ENCODE results near the gene MOSPD3.
A peak's percentile ranks its signal among the peaks of the same experiment; 100 is the strongest.

MOSPD3 gene

DNA sequence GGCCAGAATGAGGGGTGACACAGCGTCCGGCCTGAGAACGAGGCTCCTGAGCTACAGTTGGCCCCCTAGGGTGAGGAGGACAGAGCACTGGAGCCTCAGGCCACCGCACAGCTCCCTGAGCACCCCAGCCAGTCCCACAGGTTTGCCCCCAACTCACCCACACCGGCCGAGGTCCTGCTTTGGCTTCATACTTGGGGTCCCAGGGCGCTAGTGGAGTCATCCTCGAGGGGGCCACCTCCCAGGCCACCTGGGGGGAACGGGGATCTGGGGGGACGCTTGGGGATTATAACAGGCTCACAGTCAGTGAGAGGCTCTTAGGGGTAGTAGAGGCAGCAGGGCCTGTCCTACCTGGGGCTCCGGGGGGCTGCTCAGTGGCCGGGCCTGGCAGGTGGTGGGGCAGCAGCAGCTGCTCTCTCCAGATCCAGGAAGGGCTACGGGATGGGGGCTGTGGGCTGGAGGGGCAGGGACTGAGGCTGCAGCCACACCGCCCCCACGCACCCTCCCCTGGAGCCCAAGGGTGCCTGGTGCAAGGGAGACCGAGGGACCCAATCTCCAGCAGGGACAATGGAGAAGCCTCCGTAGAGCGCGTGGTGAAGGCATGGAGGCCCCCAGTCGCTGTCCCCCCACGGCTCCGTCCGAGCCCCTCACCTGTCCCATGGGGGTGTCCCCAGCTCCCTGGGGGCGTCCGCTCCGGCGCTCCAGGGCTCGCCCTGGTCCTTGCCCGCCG is 39.2 kb upstream of the MOSPD3 start:
- Histone ChIP-seq H3K18ac (ENCODE audit: low read length) (peak overlapping the region; percentile 38), H3K4me1 (ENCODE audit: control insufficient read depth in 2 of 2, insufficient read depth in 1 of 2, low read depth in 1 of 2, low read length in 2 of 2) (peaks cover 29 to 38% of the 10 kb centered on the region in 2 donors), H4K91ac (ENCODE audit: low read depth, low read length, poor library complexity) (no peak overlapping the region), H3K4ac (ENCODE audit: low read length) (no peak overlapping the region), H3K27me3 (ENCODE audit: control insufficient read depth in 3 of 3, insufficient read depth in 3 of 3, low read depth in 1 of 3, low read length in 3 of 3) (peaks cover 0 to 13% (median 0%) of the 10 kb centered on the region in 3 experiments), H3K27ac (replicated peaks; ENCODE audit: low read length) (no peak overlapping the region), H2AFZ (ENCODE audit: low read length) (no peak overlapping the region), H3K9me3 (replicated peaks in 1 of 2; ENCODE audit: control insufficient read depth in 2 of 2, insufficient read depth in 1 of 2, low read depth in 1 of 2, low read length in 2 of 2) (peaks cover 0 to 2% of the 10 kb centered on the region in 2 donors), H2BK120ac (ENCODE audit: low read depth, low read length) (no peak overlapping the region), H3K4me2 (ENCODE audit: insufficient read depth, low read length, poor library complexity, severe bottlenecking) (no peak overlapping the region), H3K79me1 (ENCODE audit: low read depth, low read length) (peaks cover 5% of the 10 kb centered on the region), H2BK5ac (ENCODE audit: low read length) (no peak overlapping the region), H4K8ac (ENCODE audit: low read depth, low read length) (no peak overlapping the region), H2BK15ac (ENCODE audit: low read length) (no peak overlapping the region), H2AK5ac (ENCODE audit: low read depth, low read length) (peak overlapping the region; percentile 70), H3K14ac (ENCODE audit: low read length) (peak overlapping the region; percentile 38), H3K36me3 (replicated peaks in 1 of 2; ENCODE audit: control insufficient read depth in 2 of 2, insufficient read depth in 2 of 2, low read length in 2 of 2) (peaks cover 19 to 31% of the 10 kb centered on the region in 2 donors), H3K23ac (ENCODE audit: low read depth, low read length, poor library complexity) (peak overlapping the region; percentile 85), H3K4me3 (ENCODE audit: low read length in 2 of 2) (no peak overlapping the region), H2BK12ac (ENCODE audit: low read length) (peak overlapping the region; percentile 41), H3K9ac (ENCODE audit: low read depth, low read length, poor library complexity) (no peak overlapping the region)
- no CpG with 5 or more reads among the region's 30 CpGs for WGBS, 2 donors (ENCODE audit: extremely low coverage in 2 of 2, insufficient read length in 2 of 2, insufficient replicate concordance in 1 of 2)
- no peak for DNase-seq (ENCODE audit: low spot score)

DNA sequence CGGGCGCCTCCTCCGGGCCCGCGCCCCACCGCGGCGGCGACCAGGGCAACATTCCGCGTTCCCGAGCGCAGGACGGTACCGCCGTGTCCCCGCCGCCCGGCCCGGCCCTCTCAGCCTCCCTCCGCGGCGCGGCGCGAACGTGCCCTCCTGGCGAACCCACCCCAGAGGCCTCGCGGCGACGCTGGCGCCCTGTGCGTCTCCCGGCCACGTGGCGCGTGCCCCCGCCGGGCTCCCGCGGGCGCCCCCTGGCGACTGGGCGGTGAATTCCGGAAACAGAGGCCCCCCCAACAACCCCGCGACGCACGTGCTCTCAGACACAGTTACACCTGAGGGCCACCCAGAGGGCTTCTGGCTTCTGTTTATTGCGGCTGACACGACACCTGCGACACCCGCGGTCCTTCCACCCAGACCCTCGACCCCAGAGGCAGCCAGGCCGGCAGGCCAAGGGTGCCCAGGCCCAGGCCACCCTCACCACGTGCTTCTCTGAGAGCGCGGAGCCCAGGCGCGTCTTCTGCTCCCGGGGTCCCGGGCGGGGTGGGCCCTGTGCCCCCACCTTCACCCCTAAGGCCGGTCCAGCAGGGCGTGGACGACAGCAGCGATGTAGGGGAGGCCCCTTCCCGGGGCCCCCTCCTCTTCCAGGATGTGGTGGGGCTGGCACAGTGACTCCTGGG is 38.5 kb upstream of the MOSPD3 start, which contains the start of gene SAP25:
TSS of gene SAP25 (minus strand) at position 210 of the 671 bp plus-strand sequence. CDS start at position 52, 158 bp downstream.
- WGBS, 2 donors (ENCODE audit: extremely low coverage in 2 of 2, insufficient read length in 2 of 2, insufficient replicate concordance in 1 of 2), result no CpG with 5 or more reads among the region's 70 CpGs
- Histone ChIP-seq H3K9ac (ENCODE audit: low read depth, low read length, poor library complexity) (peak within 1 kb of the TSS; percentile 21), H2AFZ (ENCODE audit: low read length) (no peak within 1 kb of the TSS), H3K9me3 (replicated peaks in 1 of 2; ENCODE audit: control insufficient read depth in 2 of 2, insufficient read depth in 1 of 2, low read depth in 1 of 2, low read length in 2 of 2) (peaks cover 0 to 2% of the 10 kb centered on the region in 2 donors), H2BK15ac (ENCODE audit: low read length) (peak within 1 kb of the TSS; percentile 37), H3K23ac (ENCODE audit: low read depth, low read length, poor library complexity) (peak within 1 kb of the TSS; percentile 85), H3K27me3 (ENCODE audit: control insufficient read depth in 3 of 3, insufficient read depth in 3 of 3, low read depth in 1 of 3, low read length in 3 of 3) (peaks cover 0 to 13% (median 0%) of the 10 kb centered on the region in 3 experiments), H3K18ac (ENCODE audit: low read length) (peak within 1 kb of the TSS; percentile 38), H3K14ac (ENCODE audit: low read length) (peak within 1 kb of the TSS; percentile 38), H3K4me2 (ENCODE audit: insufficient read depth, low read length, poor library complexity, severe bottlenecking) (no peak within 1 kb of the TSS), H2BK120ac (ENCODE audit: low read depth, low read length) (no peak within 1 kb of the TSS), H3K4ac (ENCODE audit: low read length) (no peak within 1 kb of the TSS), H3K4me3 (ENCODE audit: low read length in 2 of 2) (no peak within 1 kb of the TSS), H3K36me3 (replicated peaks in 1 of 2; ENCODE audit: control insufficient read depth in 2 of 2, insufficient read depth in 2 of 2, low read length in 2 of 2) (peaks cover 25 to 37% of the 10 kb centered on the region in 2 donors), H4K8ac (ENCODE audit: low read depth, low read length) (no peak within 1 kb of the TSS), H4K91ac (ENCODE audit: low read depth, low read length, poor library complexity) (no peak within 1 kb of the TSS), H3K79me1 (ENCODE audit: low read depth, low read length) (peaks cover 5% of the 10 kb centered on the region), H2AK5ac (ENCODE audit: low read depth, low read length) (peak within 1 kb of the TSS; percentile 70), H3K4me1 (ENCODE audit: control insufficient read depth in 2 of 2, insufficient read depth in 1 of 2, low read depth in 1 of 2, low read length in 2 of 2) (peaks cover 27 to 31% of the 10 kb centered on the region in 2 donors), H2BK12ac (ENCODE audit: low read length) (peak within 1 kb of the TSS; percentile 41), H3K27ac (replicated peaks; ENCODE audit: low read length) (no peak within 1 kb of the TSS), H2BK5ac (ENCODE audit: low read length) (no peak within 1 kb of the TSS)
- no peak for DNase-seq (ENCODE audit: low spot score)

- no peak overlapping the region for H3K14ac ChIP-seq (ENCODE audit: low read length)
- H3K18ac ChIP-seq (ENCODE audit: low read length), result no peak overlapping the region
- H3K4me1 ChIP-seq (ENCODE audit: control insufficient read depth in 2 of 2, insufficient read depth in 1 of 2, low read depth in 1 of 2, low read length in 2 of 2), result peaks cover 23 to 24% of the 10 kb centered on the region in 2 donors
- H4K8ac ChIP-seq (ENCODE audit: low read depth, low read length), result no peak overlapping the region
- no peak overlapping the region for H3K4me3 ChIP-seq (ENCODE audit: low read length in 2 of 2)
- peaks cover 5% of the 10 kb centered on the region for H3K79me1 ChIP-seq (ENCODE audit: low read depth, low read length)
- no peak overlapping the region for H4K91ac ChIP-seq (ENCODE audit: low read depth, low read length, poor library complexity)
- H2AK5ac ChIP-seq (ENCODE audit: low read depth, low read length), result no peak overlapping the region
- peaks cover 0 to 2% of the 10 kb centered on the region in 2 donors for H3K9me3 ChIP-seq (replicated peaks in 1 of 2; ENCODE audit: control insufficient read depth in 2 of 2, insufficient read depth in 1 of 2, low read depth in 1 of 2, low read length in 2 of 2)
- peak overlapping the region; percentile 21 for H3K9ac ChIP-seq (ENCODE audit: low read depth, low read length, poor library complexity)
- no peak for DNase-seq (ENCODE audit: low spot score)
- no peak overlapping the region for H2BK120ac ChIP-seq (ENCODE audit: low read depth, low read length)
- H2BK5ac ChIP-seq (ENCODE audit: low read length), result no peak overlapping the region
- no peak overlapping the region for H3K4ac ChIP-seq (ENCODE audit: low read length)
- H3K23ac ChIP-seq (ENCODE audit: low read depth, low read length, poor library complexity), result no peak overlapping the region
- no peak overlapping the region for H2AFZ ChIP-seq (ENCODE audit: low read length)
- peak overlapping the region; percentile 58 for H2BK12ac ChIP-seq (ENCODE audit: low read length)
- no CpG with 5 or more reads among the region's 44 CpGs for WGBS, 2 donors (ENCODE audit: extremely low coverage in 2 of 2, insufficient read length in 2 of 2, insufficient replicate concordance in 1 of 2)
- H3K27me3 ChIP-seq (ENCODE audit: control insufficient read depth in 3 of 3, insufficient read depth in 3 of 3, low read depth in 1 of 3, low read length in 3 of 3), result peaks cover 0 to 13% (median 0%) of the 10 kb centered on the region in 3 experiments
- peaks cover 25 to 41% of the 10 kb centered on the region in 2 donors for H3K36me3 ChIP-seq (replicated peaks in 1 of 2; ENCODE audit: control insufficient read depth in 2 of 2, insufficient read depth in 2 of 2, low read length in 2 of 2)
- no peak overlapping the region for H3K27ac ChIP-seq (replicated peaks; ENCODE audit: low read length)
- H3K4me2 ChIP-seq (ENCODE audit: insufficient read depth, low read length, poor library complexity, severe bottlenecking), result no peak overlapping the region
- H2BK15ac ChIP-seq (ENCODE audit: low read length), result no peak overlapping the region
Observed at GRCh38 chr7:100574362-100575205, 37.8 kb upstream of the MOSPD3 start.
